Stimulated activated CD8-positive, alpha-beta memory T cell treated with anti-CD3 and anti-CD28 coated beads, Interleukin-4, amount 100 ng/mL, for 4 hours (primary cell): ENCODE data around the gene ACACA.

ENCODE experiments used
- DNase-seq, 2 donors: peaks; one replicate each; pipeline ENCODE4 v3.0.0-alpha.2; 2020; ENCODE audit warnings: low read depth in 2 of 2, low spot score in 1 of 2

Gene ACACA

DNA sequence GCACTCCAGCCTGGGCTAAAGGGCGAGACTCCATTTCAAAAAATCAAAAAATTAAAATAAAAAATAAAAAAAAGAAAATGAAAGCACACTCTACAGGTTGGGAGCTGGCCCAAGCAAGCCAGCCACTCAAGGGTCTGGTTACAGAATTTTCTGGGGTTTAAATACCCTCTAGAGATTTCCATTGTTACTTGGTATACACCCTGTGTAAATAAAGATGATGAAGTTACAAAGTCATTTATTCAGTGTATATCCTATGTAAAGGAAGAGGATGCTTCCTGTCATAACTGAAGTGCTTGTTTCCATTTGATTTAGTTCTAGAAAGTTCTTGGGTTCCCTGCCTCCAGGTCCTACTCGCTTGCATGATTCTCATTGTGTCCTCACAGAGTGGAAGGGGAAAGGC is 110.7 kb downstream of the ACACA start:
- DNase-seq: no peak

DNA sequence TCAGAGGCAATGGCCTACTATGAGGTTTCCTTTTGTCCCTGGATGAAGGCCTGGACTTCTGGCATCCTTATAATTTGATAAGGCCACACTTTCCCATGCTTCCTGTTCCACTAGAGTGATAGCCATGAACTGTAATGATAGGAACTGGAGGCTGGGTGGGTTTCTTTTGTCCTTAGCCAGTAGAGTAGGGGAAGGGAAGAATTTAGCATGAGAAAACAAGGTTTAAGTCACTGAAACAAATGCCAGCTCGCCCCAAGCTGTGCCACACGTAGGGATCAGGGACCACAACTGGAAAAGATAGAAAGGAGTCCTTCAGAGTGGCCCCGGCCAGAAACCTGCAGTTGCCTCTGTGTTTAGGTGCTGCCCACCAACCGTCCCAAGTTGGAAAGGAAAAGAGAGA is 111.7 kb downstream of the ACACA start:
- DNase-seq: no peak

DNA sequence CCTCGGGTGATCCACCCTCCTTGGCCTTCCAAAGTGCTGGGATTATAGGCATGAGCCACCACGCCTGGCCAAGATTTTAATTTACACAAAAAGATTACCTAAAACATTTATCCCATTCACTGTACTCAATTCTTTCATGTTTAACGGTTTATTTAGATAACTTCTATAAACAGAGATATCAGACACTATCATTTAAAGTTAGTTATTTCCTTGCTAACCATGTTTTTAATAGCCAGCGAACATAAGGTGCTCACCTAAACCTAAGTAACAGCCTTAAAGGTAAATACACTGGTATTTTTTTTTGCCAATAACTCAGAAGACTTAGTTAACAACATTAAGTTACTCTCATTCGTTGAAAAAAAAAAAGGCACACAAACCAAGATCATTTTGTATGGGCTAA is 112.9 kb downstream of the ACACA start:
- no peak for DNase-seq

DNA sequence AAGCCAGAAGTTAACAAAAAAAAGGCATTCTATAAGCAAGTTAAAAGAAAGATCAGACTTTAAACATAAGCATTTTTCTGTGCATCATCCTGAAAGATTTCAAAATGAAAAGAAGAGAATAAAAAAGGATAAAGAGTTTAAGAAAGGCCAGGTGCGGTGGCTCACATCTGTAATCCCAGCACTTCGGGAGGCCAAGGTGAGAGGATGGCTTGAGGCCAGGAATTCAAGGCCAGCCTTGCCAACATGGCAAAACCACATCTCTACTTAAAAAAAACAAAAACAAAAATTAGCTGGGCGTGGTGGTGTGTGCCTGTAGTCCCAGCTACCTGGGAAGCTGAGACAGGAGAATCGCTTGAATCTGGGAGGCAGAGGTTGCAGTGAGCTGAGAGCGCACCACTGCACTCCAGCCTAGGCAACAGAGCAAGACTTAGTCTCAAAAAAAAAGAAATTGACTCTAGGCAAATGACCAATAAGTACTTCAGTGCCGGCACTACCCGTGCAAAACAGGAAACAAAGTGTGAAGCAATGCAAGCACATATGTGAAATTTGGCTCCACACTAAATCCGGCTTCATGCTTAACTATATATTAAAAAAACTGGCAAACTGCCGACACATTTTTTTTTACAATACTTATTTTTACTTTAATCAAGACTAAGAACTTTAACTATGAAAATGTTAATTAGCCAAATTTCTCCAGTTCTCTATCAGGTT is 114.1 kb downstream of the ACACA start:
- no peak for DNase-seq

DNA sequence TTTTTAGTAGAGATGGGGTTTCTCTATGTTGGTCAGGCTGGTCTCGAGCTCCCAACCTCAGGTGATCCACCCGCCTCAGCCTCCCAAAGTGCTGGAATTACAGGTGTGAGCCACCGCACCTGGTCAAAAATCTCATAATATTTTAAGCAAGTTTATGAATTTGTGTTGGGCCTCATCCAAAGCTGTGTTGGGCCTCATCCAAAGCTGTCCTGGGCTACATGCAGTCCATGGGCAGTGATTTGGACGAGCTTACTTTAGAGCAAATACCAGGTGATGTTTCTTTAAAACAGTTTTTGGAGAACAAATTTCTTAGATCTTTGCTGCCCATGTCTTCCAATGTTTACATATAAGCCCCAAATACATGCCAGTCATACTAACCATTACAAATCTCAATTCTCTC is 115.3 kb downstream of the ACACA start:
- no peak for DNase-seq

DNA sequence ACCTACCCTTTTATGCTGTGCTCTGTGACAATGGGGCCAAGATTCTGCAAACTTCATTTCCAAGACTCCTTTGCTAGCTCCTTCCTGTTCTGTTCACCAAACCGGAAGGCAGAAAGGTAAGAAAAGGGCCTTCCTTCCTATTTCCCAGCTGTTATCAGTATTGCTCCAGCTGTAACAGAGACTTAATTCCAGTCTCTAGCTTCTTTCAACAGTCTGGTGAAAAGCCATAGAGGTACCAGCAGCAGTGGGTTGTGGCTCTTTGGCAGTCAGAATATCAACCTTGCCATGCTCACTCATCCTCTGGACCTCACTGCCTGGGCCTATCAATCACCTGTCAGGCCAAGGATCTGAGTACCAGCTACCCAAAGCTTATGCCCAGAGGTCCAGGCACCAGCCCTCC is 120.2 kb downstream of the ACACA start:
- DNase-seq: no peak

DNA sequence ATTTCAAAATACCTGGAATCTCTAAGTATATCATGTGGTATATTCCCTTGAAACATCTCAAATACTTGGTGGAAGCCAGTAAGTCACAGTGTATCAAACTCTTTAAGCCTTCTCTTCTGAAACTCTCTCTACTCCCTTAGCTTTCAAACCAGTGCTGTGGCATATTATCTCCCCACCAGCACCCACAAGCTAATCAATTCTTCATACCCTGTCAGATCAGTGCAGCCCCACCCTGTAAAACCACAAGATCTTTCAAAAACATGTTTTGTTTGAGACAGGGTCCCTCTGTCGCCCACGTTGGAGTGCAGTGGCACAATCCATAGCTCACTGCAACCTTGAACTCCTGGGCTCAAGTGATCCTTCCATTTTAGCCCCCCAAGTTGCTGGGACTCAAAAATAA is 122.4 kb downstream of the ACACA start:
- DNase-seq: no peak

DNA sequence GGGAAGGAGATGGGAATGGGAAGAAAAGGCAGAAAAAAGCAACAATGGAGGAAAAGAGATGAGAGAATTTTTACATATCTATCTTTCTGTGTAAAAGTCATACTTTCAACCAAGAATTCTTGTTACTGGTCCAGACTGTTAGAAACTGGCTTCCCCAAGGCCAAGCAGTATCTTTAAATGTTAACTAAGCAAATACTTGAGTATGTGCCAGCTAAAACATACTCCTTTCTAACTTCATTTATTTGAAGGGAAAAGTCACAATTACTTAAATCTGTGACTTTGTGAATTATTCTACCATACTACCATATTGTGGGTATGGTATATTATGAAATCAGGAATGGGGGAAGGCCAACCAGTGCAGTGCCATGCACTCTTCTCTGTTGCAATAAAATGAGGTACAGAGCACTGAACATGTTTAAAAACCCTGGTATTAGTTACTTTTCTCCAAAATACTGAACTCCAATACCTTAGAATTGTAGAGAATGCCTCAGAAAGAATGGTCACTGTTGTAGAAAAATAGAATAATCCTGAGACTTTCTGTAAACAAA is 123.1 kb downstream of the ACACA start:
- no peak for DNase-seq

DNA sequence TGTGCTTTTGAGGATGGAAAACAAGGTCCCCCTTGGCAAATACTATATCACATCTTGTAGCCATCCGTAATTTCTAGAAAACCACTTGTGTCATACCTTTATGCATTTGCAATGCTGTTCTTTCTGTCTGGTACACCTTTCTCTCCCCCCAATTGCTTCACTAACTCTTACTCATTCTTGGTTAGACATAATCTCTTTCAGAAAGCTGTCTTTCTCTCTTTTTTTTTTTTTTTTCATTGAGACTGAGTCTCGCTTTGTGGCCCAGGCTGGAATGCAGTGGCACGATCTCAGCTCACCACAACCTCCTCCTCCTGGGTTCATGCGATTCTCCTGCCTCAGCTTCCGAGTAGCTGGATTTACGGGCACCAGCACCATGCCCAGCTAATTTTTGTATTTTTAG is 125.8 kb downstream of the ACACA start:
- no peak for DNase-seq

DNA sequence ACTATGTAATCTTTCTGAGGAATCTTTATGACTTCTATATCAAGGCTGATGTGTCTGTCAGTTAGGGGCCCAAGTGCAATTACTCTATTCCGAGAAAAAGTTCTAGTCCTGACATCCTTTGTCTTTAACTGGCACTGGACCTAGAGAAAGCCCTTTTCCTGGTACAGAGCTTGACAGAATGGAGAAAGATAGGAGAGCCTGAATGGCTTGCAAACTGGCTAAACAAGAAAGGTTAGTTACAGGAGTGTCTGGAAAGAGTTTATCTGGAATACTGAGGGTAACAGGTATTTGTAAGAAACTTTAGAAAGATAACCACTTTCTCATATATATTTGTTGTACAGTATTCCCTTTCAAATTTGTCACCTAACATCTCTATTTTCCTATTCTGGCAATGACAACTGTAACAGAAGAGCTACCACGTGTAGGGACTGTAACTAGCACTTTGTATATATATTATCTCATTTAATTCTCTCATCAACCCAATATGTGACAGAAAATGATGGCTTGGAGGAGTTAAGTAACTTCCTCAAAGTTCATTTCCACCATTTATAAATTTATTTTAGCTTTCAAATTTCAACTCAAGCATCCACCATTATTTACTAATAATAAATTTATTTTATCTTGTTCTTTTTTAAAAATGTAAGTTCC is 128.3 kb downstream of the ACACA start:
- DNase-seq: no peak

DNA sequence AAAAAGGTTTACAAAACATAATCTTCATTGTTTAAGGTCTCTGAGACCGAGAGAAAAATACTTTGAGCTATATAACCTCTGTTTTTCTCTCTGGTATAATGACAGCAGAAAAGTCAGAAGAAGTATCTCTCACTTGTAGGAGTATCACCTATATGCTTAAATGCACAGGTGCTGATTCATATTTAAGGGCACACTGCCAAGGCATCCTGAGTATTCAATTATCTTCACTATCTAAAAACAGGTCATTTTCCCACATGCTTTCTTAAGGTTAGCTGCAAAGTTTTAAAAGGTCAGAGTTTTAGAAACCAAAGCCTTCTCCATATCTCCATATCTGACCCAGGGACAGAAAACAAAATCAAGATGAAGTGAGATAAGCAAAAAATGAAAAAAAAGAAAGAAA is 130.2 kb downstream of the ACACA start:
- DNase-seq: no peak

DNA sequence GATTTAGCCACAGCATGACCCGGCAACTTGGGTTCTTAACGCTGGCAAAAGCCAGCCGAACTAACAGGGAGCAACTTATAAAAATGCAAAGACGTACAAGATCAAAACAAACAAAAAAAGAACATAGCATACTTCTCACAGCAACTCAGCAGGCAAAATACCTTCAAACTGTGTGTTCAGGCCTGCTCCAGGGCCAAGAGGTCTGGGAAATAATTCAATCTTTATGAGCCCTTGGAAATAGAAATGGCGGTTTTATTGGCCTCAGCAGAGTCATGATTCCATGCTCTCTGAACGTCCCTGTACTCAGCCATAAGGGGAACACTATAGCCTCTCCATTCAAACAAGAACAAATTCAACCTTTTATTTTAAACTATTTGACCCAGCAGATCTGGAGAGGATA is 132.2 kb downstream of the ACACA start:
- no peak for DNase-seq

DNA sequence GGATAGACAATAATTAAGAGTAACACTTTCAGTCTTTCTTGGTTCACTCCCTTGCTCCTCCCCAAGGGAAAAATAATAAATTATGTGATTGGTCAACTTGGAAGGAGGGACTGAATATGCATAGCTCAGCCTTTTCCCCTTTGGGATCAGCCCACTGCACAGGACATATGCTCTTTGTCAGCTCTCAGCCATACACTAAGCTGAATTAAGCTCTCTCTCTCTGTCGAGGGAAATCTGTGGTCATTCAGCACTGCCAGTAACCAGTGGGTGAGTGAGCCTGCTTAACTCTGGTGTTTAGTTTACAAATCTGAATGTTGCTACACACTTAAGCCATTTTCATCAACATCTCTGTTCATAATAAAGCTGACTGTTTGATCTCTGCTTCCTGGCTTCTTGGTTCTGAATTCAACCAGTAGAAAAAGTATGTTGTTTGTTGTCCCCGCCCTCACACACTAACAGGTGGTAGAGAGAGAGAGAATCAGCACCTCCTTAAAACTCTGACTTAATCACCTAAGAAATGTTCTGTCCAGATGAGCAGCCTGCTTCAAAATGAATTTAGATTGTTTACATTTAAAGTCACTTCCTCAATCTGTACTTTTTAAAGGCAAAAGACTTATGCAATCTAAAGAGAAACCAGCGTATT is 133.1 kb downstream of the ACACA start:
- DNase-seq: no peak

DNA sequence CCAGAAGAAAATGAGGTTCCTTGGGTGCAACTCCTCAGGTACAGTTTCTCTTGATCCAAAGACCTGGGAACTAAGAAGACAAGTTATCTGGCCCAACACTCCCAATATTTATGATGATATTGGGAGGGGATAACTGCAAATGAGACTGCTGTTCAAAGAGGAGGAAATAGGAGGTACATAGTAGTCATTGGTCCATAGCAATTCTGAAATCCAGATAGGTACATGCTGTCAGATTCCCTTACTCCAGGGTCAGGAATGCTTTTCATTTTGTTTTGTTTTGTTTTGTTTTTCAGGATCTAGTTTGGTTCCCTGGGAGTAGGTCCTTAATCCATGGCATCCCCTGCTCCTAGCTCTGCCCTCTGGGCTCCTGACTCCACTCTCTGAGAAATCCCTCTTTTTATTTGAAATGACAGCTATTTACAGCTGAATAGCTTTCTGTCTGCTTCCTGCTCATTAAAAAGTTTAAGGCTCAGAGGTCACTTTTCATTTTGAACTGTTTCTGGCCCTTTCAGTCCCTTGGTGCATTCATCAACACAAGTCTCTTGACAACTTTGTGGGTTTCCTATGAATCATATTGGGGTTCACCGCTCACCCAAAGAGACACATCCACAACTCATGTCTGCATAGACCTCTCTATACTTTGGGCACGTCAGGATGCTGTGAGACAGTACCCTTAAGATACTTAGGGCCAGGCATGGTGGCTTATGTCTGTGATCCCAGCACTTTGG is 141.0 kb downstream of the ACACA start:
- DNase-seq: no peak

DNA sequence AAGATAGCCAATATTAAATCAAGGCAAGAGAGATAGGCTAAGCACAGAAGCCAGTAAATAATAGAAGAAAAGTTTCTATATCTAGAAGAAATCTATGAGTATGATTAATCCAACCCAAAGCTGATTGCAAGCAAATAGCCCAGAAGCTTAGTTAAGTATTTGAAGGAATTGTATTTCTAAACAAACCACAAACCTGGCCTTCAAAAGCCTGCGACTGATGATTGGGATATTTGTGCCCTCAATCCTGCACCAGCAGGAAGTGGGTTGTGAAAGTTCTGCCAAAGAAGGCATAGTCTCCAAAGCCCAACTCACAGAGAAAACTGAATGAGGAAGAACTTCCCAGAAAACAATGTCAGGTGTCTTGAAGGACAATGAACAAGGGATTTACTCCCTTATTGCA is 145.3 kb downstream of the ACACA start:
- DNase-seq: no peak

DNA sequence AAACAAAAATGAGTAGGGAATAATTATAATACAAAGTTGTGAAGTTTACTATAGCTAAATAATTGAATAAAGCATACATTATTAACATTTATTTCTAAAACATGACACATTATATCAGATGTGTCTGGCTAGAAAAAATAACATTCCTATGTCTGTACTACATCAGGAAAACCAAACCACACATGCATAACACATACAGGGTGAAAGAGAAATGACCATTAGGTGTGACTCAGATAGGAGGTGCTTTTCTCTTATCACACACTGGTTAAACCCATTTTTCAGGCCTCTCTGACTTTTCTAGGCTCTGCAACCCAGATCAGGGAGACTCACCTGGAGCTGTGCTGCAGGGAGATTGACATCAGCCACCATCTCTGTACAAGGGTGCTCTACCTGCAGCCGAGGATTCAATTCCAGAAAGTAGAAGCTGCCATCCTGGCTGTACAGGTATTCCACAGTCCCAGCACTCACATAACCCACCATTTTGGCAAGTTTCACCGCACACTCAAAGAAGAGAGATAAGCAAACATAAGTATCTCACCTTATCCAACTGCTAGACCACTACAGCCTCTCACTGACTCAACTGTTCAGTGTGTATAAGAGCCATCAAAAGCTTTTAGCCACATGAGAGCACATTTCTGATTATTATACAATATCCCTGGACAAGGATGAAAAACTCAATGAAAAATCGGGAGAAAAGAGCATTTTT is 147.5 kb downstream of the ACACA start:
- no peak for DNase-seq

DNA sequence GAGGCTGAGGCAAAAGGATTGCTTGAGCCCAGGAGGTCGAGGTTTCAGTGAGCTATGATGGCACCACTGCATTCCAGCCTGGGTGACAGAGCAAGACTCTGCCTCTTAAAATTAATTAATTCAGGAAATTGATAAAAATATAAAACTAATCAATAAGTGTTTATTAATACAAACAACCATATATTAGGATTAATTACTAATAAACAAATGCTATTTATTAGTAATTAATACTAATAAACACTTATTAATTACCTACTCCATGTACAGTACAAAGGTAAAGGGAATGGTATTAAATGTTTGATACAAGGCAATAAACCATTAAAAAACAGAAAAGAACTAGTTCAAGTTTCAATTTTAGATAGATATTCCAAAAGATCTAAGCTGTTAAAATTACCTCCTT is 150.0 kb downstream of the ACACA start:
- no peak for DNase-seq

DNA sequence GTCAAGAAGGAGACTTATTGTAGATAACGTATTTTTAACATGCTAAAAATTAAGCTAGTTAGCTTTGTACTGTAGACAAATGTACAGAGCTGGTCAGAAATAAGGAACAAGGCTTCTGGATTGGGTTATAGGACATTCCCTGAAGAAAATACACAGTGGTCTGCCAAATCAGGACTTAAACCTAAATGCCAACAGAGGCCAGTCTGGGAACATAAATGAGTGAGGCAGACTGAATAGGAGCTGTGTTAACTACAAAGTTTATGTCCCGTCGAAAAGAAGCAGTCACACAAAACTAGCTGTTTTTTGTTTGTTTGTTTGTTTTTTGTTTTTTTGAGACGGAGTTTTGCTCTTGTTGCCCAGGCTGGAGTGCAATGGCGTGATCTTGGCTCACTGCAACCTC is 151.2 kb downstream of the ACACA start:
- DNase-seq: no peak

DNA sequence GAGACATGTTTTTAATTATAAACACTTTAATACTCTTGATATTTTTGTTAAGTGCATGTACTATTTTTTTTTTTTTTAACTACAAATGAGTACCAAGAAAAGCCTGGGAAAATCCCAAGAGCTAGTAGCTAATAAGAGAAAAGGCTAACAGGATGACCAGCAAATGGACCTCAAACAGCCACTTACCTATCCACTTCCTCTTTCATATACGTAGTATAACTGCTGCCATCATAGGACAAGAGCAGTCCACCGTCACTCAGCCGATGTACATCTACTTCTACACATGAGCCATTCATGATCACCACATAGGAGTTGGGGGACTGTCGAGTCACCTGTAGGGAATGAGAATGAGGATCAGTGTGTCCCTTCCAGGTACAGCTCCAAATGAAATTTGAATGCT is 158.8 kb downstream of the ACACA start:
- no peak for DNase-seq

DNA sequence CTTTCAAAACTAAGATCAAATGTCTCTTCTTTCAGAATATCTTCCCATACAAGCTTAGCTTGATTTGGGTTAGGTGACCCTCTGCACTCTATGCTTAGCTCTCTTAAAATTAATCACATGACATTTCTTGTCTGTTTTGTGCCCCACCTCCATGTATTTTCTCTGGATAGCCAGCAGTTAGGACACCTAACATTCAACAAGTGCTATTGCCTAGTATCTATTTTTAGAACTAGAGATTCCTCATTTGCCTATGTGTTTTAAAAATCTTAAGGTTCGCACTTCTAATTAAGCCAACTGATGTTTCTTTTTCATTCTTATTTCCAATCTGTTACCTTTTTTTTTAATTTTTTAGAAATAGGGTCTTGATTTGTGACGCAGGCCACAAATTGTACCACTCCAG is 160.6 kb downstream of the ACACA start:
- DNase-seq: no peak

DNA sequence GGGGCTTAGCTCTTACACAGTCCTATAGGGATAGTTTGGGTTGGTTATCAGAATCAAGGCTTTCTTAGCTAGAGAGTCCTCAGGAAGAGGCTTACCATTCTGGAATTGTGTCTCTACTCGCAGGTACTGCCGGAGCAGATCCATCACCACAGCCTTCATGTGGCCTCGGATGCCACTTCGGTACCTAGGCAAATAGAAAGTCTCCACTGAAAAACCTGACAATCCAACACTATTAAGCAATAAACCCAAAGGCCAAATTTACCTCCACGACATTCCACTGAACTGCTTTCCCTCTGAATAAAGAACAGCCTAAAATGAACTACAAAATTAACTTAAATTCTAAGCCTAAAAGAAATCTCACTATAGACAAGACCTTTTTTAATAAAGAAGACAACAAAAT is 166.3 kb downstream of the ACACA start:
- DNase-seq: no peak
